Right renal cortex interstitium (tissue), 3 donors: Measurements from ENCODE around the gene TUBA1C. TPM values are rescaled to one million over a fixed set of nuclear protein-coding genes. Genes with fewer than 3 reads are reported as not detected.
"Not testable (repeated sequence)": the region's sequence is repeated elsewhere in the genome, so short reads cannot be mapped to it uniquely, and the experiment has no call there.

Experiments
- DNase-seq, 3 donors: peaks; one replicate each; pipeline ENCODE4 v3.0.0-alpha.2; 2013; ENCODE audit warnings: low read depth in 3 of 3, low spot score in 2 of 3
- polyA plus RNA-seq, 3 donors: library from polyadenylated mRNA; unstranded; fragments of 120-200 nt; gene quantifications; one replicate each; pipeline ENCODE4 v1.2.1, GENCODE V29; 2013; ENCODE audit not compliant: insufficient read length in 3 of 3

Gene TUBA1C
- polyA plus RNA-seq, 3 donors: 142 to 183 (median 163) TPM

DNA sequence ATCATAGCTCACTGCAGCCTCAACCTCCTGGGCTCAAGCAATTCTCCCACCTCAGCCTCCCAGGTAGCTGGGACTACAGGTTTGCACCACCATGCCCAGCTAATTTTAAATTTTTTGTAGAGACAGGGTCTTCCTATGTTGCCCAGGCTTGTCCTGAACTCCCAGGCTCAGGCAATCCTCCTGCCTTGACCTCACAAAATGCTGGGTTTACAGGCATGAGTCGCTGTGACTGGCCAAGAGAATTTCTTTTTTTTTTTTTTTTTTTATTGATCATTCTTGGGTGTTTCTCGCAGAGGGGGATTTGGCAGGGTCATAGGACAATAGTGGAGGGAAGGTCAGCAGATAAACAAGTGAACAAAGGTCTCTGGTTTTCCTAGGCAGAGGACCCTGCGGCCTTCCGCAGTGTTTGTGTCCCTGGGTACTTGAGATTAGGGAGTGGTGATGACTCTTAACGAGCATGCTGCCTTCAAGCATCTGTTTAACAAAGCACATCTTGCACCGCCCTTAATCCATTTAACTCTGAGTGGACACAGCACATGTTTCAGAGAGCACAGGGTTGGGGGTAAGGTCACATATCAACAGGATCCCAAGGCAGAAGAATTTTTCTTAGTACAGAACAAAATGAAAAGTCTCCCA lies 18.0 kb downstream of the TUBA1C start:
- DNase-seq: not testable (repeated sequence)

DNA sequence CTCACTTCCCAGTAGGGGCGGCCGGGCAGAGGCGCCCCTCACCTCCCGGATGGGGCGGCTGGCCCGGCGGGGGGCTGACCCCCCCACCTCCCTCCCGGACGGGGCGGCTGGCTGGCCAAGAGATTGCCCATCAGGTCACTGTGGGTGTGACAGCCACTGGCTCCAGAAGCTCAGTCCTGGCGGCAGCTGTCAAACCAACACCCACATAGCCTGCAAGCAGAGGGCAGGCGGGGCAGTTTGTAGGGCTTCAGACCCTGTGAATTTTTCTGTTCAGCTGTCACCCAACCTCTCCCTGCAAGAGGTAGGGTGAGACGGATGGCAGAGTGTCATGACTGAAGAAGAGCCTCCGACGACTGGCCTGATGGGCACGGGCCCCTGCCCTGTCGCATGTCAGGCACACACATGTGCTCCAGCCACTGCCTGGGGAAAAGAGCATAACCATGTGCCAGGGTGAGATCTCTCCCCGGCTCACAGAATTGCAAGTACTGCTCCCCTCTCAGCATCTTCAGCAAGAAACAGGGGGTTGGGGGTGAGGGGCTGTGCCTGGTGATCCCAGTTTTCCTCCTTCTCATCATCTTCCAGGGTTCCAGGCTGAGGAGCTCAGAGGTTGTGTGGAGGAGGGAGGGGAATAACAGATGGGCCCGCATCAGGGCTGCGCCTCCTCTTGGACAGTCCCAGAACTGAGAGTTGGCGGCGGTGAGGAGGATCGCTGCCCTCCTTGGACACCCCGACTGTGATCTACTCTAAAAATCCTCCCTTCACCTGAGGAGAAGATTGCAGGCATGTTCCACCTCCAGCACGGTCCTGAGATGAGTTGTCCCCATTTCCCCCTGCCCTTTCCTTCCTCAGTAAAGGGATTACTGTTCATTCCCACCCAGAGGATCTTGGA lies 18.9 kb downstream of the TUBA1C start:
- no peak for DNase-seq

DNA sequence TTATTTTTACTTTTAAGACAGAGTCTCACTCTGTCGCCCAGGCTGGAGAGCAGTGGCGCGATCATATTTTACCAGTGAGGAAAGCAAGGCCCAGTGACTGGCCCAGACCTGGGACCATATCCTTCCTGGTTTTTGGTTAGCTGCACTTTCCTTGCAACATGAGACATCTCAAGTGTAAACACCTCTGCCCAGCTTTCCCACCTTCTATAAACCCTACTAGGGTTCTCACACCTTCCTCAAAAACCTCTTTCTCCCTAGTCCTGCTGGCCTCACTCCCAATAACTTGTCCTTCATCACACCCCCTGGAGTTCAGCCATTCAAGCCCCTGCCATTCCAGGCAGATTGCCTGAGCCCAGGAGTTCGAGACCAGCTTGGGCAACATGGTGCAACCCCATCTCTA lies 19.8 kb downstream of the TUBA1C start:
- no peak for DNase-seq

DNA sequence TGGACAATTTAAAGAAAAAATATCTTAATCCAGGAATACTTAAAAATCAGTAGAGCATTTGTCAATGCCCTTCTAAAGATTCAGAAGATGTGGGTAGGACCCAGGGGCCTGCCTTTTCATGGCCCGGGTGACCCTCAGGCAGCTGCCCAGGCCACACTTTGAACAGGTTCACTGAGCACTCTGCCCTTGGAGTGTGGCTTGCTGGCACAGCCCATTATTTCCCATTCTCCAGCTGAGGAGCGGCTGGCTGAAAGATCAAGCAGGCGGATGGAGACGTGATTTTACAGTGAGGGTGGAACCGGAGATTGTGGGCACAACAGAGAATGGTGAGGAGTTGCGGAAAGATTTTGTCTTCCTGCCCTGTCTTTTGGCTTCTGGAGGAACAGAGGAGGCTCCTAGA lies 23.0 kb downstream of the TUBA1C start:
- no peak for DNase-seq

DNA sequence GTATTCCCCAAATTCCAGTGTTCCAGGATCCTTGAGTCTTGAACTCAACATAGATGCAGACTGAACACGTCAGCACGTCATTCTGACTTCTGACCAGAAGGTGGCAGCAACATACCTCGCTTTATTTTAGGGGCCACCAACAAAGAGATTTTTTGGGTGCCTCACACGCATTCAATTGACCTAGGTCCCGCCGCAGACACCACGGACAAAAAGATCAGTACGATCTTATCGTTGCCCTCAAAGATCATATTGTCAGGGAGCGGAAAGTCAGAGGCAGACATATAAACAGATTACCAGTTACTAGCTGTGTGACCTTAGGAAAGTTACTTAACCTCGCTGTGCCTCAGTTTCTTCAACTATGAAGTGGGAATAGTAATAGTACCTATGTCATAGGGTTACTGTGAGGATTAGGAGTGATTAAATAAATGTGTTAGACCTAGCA lies 23.6 kb downstream of the TUBA1C start:
- DNase-seq: no peak

DNA sequence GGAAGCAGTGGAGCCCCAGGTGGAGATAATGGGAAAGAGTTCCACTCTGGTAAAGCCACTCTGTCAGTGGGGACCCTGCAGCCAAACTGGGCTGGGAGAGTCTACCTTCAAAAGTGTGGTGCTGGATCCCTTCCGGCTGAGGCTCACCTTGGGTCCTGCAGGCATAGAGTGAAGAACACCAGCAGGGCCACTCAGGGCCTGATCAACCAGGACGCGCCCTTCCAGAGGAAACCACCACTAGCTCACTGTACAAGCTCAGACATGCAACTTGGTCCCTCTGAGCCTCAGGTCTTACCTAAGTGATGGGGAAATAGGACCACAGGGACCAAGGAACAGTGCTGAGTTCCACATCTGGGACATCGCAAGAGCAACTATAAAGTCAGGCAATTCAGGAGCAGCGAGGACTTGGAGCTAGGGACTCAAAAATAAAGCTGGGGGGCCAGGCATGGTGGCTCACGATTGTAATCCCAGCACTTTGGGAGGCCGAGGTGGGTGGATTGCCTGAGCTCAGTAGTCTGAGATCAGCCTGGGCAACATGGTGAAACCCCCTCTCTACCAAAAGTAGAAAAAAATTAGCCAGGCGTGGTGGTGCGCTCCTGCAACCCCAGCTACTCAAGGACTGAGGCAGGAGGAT lies 24.2 kb downstream of the TUBA1C start:
- no peak for DNase-seq

DNA sequence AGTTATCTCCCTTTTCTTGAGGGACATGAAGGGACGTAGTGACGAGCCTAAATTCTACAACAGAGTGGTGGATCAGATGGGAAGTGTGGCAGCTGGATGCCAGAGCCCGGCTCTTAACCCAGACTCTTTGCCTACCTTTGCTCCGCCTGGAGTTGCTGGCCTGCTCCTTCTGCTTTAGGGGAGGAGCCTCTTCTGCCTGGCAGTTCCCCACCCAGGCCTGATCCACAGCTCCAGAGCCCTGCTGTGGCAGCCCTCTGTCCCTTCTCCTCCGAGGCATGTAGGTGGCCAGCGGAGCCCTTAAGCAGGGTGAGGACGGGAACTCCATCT lies 27.8 kb downstream of the TUBA1C start:
- no peak for DNase-seq

DNA sequence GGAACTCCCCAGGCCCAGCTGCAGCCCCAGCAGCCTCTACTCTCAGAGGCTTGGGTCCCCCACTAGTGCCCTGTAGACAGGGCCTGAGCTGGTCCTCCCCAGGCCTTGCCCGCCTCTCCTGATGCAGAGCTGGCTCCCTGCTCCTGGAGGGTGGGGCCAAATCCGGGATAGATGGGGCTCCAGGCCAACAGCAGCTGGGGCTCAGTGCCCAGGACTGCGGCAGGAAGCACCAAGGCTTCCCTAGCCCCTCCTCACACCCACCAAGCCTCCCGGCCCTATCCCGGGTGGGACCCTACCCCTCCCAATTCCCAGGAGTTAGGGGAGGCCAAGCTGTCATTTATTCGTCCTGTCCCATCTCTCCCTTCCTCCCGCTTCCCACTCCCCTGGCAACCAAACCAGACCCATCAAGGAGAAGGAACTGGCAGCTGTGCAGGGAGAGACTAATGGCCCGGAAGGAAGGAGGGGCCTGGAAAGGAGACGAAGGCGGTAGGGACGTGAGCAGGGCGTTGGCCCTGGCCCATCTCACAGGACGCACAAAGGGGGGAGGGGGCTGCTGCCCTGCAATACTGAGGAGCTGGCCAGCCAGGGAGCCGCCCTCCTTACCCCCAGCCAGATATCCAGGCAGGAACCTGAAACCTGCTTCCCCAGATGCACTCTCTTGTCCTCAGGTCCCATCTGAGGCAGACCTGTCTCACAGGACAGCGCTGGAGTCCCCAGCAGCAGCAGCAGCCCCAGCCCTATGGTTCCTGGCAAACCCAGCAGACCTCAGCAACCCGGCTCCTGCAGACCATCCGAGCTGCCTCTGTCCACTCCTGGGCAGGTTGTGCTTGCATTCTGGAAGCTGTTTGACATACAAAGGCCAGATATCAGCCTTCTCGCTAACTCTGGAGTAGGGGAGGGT lies 28.4 kb downstream of the TUBA1C start:
- DNase-seq: no peak

DNA sequence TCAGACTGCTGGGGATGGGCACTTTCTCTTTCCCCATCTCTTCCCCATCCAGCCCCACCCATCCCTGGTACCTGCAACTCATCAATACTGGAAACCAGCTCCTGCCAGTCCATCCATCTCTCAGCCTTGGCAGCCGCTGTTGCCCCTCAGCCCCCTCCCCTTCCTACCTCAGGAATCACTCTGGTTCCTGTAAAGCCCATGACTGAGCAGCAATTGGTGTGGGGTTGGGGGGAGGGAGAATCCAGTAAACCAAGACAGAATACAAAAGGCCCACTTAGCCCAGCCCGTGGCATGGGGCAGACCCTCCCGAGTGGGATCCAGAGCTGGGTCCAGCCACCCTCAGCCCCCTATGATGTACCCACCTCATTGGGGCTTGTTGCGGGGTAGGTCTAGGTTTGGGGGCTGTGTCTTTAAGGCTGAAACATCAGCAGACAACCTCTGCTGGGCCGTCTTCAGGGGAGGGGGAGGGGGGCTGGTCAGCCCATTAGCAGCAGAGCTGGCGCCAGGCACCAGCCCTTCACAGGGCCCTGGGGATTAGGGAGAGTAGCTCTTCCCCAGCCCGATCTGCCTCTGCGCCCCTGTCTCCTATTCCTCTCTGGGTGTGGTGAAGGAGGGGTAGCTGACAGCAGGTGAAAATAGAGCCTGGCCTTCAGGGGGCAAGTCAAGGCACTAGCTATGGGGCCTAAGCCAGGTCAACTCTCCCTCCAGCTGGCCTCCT lies 29.4 kb downstream of the TUBA1C start:
- no peak for DNase-seq

DNA sequence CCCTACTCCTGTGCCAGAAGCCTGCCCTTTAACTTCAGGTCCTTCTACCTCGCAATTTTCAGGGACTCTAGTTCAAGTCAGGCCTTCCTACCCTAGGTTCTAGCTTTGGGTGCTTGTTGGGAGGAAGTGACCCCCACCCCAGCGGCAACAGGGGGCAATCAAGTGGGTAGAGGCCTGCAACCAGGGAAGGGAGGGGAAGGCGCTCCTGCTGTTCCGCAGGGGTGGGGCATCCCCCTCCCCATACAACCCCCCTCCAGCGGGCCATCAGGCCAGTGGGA lies 29.9 kb downstream of the TUBA1C start:
- no peak for DNase-seq

DNA sequence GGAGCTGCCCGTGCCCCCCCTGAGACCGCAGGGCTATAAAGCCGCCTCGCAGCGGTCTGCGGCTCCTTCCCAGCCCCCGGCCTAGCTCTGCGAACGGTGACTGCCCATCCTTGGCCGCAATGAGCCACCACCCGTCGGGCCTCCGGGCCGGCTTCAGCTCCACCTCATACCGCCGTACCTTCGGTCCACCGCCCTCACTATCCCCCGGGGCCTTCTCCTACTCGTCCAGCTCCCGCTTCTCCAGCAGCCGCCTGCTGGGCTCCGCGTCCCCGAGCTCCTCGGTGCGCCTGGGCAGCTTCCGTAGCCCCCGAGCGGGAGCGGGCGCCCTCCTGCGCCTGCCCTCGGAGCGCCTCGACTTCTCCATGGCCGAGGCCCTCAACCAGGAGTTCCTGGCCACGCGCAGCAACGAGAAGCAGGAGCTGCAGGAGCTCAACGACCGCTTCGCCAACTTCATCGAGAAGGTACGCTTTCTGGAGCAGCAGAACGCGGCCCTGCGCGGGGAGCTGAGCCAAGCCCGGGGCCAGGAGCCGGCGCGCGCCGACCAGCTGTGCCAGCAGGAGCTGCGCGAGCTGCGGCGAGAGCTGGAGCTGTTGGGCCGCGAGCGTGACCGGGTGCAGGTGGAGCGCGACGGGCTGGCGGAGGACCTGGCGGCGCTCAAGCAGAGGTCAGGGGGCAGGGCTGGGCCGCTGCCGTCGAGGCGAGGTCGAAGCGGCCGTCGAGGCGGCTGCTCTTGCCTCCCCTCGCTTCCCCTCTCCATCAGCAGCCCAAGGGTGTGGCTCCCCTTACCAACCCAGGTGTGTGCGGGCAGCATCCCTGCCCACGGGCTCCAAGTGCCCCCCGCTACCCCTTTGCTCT lies 30.4 kb downstream of the TUBA1C start, which contains the start of gene PRPH:
TSS of gene PRPH (plus strand) at position 66 of the 855 bp plus-strand sequence. CDS start at position 120, 54 bp downstream.
- no peak for DNase-seq

DNA sequence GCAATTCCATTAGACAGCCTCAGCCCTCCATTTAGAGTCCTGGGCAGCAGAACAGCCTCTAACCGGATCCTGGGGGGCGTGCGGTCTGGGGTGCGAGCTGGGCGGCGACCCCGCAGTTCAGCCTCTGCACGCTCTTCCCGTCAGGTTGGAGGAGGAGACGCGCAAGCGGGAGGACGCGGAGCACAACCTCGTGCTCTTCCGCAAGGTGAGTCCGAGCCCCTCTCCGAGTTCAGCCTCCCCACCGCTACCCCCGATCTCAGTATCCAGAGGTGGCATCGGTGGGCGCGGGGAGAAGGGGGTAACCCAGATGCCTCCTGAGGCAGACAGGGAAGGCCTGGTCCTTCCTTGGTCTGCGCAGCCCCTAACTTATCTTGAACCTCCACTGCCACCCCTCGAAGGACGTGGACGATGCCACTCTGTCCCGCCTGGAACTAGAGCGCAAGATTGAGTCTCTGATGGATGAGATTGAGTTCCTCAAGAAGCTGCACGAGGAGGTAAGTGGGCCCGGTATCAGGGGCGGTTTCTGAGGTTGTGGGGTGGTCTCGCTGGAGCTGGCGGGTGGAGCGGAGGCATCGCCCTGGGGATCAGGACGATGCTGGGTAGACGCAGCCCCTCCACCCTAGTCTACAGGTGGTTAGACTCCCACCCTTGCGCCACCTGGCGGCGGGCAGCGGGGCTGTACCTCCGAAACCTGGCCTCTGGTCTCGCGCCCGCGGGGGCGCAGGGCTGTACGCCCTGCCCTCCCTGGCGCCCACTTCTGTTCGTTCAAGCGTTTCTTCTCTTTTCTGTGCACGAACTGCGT lies 31.4 kb downstream of the TUBA1C start:
- DNase-seq: no peak

DNA sequence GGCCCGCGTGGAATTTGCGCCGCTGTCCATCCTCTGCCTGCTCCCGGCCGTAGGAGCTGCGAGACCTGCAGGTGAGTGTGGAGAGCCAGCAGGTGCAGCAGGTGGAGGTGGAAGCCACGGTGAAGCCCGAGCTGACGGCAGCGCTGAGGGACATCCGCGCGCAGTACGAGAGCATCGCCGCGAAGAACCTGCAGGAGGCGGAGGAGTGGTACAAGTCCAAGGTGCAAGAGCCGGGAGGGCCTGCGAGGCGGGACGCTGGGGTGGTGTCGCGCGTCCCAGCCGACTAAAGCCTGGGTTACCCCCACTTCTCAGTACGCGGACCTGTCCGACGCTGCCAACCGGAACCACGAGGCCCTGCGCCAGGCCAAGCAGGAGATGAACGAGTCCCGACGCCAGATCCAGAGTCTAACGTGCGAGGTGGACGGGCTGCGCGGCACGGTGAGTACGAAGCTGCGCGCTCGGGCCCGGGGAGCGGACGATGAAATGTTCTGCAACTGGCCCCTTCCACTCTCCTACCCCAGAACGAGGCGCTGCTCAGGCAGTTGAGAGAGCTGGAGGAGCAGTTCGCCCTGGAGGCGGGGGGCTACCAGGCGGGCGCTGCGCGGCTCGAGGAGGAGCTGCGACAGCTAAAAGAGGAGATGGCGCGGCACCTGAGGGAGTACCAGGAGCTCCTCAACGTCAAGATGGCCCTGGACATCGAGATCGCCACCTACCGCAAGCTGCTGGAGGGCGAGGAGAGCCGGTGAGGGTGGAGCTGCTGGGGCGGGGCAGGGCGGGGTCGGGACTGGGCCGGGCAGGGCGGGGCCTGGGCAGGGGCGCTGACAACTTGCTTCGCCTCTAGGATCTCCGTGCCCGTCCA lies 32.2 kb downstream of the TUBA1C start:
- no peak for DNase-seq

DNA sequence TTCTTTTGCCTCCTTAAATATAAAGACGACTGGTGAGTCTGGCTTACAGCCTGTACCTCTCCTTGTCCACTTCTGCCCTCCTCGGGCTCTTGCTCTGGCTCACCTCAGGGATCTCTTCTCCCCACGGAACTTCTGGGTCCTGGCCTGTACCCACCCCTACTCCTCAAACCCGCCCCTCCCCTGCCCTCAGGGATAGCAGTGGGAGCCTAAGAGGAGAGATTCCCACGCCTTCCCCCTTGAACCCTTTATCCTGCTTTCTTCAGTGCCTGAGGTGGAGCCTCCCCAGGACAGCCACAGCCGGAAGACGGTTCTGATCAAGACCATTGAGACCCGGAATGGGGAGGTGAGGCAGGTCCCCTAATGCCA lies 32.8 kb downstream of the TUBA1C start:
- DNase-seq: no peak

DNA sequence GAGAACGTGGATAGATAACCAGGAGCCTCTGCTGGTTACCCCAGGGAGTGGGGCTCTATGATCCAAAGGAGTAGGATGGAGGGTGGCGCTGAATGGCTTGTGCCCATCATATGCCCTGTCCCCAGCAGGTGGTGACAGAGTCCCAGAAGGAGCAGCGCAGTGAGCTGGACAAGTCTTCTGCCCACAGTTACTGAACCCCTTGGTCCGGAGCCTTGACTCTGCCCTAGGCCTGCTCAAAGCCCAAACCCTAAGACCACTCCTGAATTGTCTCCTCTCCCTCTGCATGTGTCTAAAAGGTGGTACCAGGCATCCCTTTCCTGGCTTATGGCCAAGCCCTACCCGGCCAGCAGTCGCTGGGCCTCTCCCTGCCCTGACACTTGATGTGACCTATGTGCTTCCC lies 33.3 kb downstream of the TUBA1C start:
- DNase-seq: no peak

DNA sequence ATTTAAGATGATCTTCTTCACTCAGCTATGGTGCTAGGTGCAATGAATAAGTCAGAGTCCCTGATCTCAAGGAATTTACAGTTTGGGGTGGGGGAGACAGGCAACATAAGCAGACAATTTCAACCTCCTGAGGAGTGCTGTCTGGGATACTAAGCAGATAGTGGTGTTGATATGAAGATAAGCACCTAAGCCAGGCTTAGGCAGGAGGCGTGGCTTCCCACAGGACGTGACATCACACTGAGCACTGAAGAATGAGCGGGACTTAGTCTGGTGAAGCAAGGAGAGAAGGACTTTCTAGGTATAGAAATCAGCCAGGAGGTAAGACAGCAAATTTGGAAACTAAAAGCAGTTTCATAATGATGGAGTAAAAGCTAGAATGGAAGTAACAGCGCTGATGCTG lies 36.9 kb downstream of the TUBA1C start:
- DNase-seq: no peak

DNA sequence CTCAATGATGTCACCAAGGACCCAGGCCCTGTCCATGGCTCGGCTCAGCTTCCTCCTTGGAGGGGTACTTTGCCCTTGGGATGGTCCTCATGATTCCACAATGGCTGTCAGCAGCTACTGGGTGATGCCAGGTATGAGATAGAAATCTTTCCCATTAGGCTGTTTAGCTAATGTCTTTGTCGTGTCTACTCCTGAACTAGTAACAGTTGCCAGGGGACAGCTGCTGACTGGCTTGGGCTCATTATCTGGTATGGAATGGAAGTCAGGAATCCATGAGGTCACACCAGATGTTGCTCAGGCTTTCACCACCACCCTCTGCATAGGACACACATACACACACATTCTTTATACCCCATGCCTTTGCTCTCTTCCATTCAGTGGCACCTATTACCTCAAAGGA lies 39.3 kb downstream of the TUBA1C start:
- no peak for DNase-seq
